22Rv1 (cell line): ENCODE results near the gene SERGEF.

Experiments used
- ZFX ChIP-seq: fragments of 450-650 bp; IDR thresholded peaks from 2 replicates; pipeline ENCODE4 v1.6.1; 2017; ENCODE audit warnings: antibody characterized with exemption, borderline replicate concordance
- TF ChIP-seq, protein P1 (sequence below): fragments of 450-650 bp; IDR thresholded peaks from 2 replicates; pipeline ENCODE4 v1.5.1; 2017; ENCODE audit warnings: mild to moderate bottlenecking

DNA sequence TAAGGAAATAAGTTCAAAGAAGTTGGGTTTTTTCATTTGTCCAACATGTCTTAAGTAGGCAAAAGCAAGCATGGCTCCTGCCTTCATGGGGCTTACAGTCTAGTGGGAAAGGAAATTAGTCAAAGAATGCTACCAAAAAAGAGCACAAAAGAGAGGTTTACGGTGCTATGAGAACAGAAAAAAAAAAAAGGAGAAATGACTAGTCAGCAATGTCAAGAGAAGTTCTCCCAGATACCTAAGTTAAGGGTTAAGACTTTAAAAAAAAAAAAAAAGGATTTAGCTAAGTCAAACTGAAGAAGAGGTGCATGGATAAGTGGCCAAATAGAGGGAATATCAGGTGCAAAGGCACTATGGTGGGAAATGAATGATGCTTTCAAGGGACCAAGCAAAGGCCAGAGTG is 29.3 kb downstream of the SERGEF start:
- TF ChIP-seq, protein P1, sequence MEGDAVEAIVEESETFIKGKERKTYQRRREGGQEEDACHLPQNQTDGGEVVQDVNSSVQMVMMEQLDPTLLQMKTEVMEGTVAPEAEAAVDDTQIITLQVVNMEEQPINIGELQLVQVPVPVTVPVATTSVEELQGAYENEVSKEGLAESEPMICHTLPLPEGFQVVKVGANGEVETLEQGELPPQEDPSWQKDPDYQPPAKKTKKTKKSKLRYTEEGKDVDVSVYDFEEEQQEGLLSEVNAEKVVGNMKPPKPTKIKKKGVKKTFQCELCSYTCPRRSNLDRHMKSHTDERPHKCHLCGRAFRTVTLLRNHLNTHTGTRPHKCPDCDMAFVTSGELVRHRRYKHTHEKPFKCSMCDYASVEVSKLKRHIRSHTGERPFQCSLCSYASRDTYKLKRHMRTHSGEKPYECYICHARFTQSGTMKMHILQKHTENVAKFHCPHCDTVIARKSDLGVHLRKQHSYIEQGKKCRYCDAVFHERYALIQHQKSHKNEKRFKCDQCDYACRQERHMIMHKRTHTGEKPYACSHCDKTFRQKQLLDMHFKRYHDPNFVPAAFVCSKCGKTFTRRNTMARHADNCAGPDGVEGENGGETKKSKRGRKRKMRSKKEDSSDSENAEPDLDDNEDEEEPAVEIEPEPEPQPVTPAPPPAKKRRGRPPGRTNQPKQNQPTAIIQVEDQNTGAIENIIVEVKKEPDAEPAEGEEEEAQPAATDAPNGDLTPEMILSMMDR = no peak
- no peak for TF ChIP-seq ZFX
